Thoracic aorta (tissue), 2 donors: ENCODE data around the gene RBM15B. TPM values are rescaled to one million over a fixed set of nuclear protein-coding genes. Genes with fewer than 3 reads are reported as not detected.

Experiments
- ATAC-seq: fragments of 150-250 bp; one replicate; pipeline ENCODE4 v1.8.0; 2017; ENCODE audit warnings: low read depth; ENCODE audit not compliant: insufficient number of reproducible peaks, low FRiP score
- DNase-seq: peaks from one replicate; pipeline ENCODE4 v3.0.0-alpha.2; 2020; ENCODE audit warnings: low spot score
- H3K27ac ChIP-seq, 2 donors: fragments of 200-600 bp; sonication (generic); 1 replicate in 1 of 2; 2 replicates in 1 of 2; pipeline ENCODE4 v1.5.1; 2016; ENCODE audit warnings: mild to moderate bottlenecking in 2 of 2, moderate library complexity in 2 of 2
- H3K27me3 ChIP-seq: fragments of 200-600 bp; sonication (generic); replicated peaks from 2 replicates; pipeline ENCODE4 v1.6.0; 2016; ENCODE audit warnings: mild to moderate bottlenecking; ENCODE audit not compliant: insufficient read depth
- H3K36me3 ChIP-seq: fragments of 200-600 bp; sonication (generic); one replicate; pipeline ENCODE4 v1.5.1; 2016
- H3K4me1 ChIP-seq, 2 donors: fragments of 200-600 bp; sonication (generic); 1 replicate in 1 of 2; 2 replicates in 1 of 2; pipeline versions ENCODE4 v1.5.1 to v1.6.0; 2016; ENCODE audit warnings: low read depth in 2 of 2, mild to moderate bottlenecking in 1 of 2; ENCODE audit not compliant: control insufficient read depth in 1 of 2
- H3K4me3 ChIP-seq: fragments of 200-600 bp; sonication (generic); 2 replicates; pipeline ENCODE4 v1.5.1; 2016; ENCODE audit warnings: mild to moderate bottlenecking
- H3K9me3 ChIP-seq: fragments of 200-600 bp; sonication (generic); 2 replicates; pipeline ENCODE4 v1.5.1; 2016
- CTCF ChIP-seq: fragments of 200-600 bp; sonication (generic); IDR thresholded peaks from one replicate; pipeline ENCODE4 v1.5.1; 2019; ENCODE audit warnings: antibody characterized with exemption
- total RNA-seq, 2 donors: library from RNA; depleted of rRNA; stranded (reverse); fragments of >200 nt; gene quantifications; one replicate each; pipeline versions ENCODE4 v1.1.0 to v1.2.3, GENCODE V29; 2016

Gene RBM15B
- total RNA-seq, 2 donors from 2014 or later = 28.3 to 38.0 TPM

GRCh38 chr3:51378726-51379125 is 12.4 kb upstream of the RBM15B start:
- no peak for ATAC-seq
- no peaks in the 10 kb centered on the region for H3K36me3 ChIP-seq
- no peak overlapping the region for H3K4me3 ChIP-seq
- DNase-seq = no peak
- peaks cover 0 to 2% of the 10 kb centered on the region in 2 donors for H3K4me1 ChIP-seq
- no peaks in the 10 kb centered on the region for H3K27me3 ChIP-seq
- H3K9me3 ChIP-seq = no peaks in the 10 kb centered on the region
- TF ChIP-seq CTCF = no peak
- H3K27ac ChIP-seq = no peak overlapping the region

- H3K27ac ChIP-seq = no peak overlapping the region
- H3K9me3 ChIP-seq = no peaks in the 10 kb centered on the region
- ATAC-seq (no peak), DNase-seq (no peak)
- no peak for TF ChIP-seq CTCF
- no peaks in the 10 kb centered on the region for H3K27me3 ChIP-seq
- H3K4me1 ChIP-seq = peaks cover 0 to 8% of the 10 kb centered on the region in 2 donors
- H3K4me3 ChIP-seq = no peak overlapping the region
- H3K36me3 ChIP-seq = no peaks in the 10 kb centered on the region
These were observed 11.8 kb upstream of the RBM15B start for GRCh38 chr3:51379301-51379700.

GRCh38 chr3:51379746-51380455 is 11.2 kb upstream of the RBM15B start:
- Histone ChIP-seq H3K4me1 (peaks cover 0 to 8% of the 10 kb centered on the region in 2 donors), H3K36me3 (no peaks in the 10 kb centered on the region), H3K4me3 (no peak overlapping the region), H3K9me3 (no peaks in the 10 kb centered on the region), H3K27ac (no peak overlapping the region), H3K27me3 (no peaks in the 10 kb centered on the region)
- ATAC-seq (no peak), DNase-seq (no peak)
- TF ChIP-seq CTCF = no peak

- Histone ChIP-seq H3K36me3 (no peaks in the 10 kb centered on the region), H3K27me3 (no peaks in the 10 kb centered on the region), H3K9me3 (no peaks in the 10 kb centered on the region), H3K27ac (no peak overlapping the region), H3K4me3 (no peak overlapping the region), H3K4me1 (peaks cover 0 to 11% of the 10 kb centered on the region in 2 donors)
- no peak for ATAC-seq
- TF ChIP-seq CTCF = no peak
- DNase-seq = no peak
These were observed 10.3 kb upstream of the RBM15B start for GRCh38 chr3:51380601-51381332.

GRCh38 chr3:51381333-51381705 is 9.8 kb upstream of the RBM15B start:
- Histone ChIP-seq H3K36me3 (no peaks in the 10 kb centered on the region), H3K27me3 (no peaks in the 10 kb centered on the region), H3K4me1 (peaks cover 2 to 16% of the 10 kb centered on the region in 2 donors), H3K27ac (no peak overlapping the region), H3K4me3 (no peak overlapping the region), H3K9me3 (no peaks in the 10 kb centered on the region)
- ATAC-seq (no peak), DNase-seq (no peak)
- no peak for TF ChIP-seq CTCF
